Kidney (tissue), 14 donors: Measurements from ENCODE around the gene UNC13B. TPM values are rescaled to one million over a fixed set of nuclear protein-coding genes. Genes with fewer than 3 reads are reported as not detected.

Experiments used
- DNase-seq, 5 donors: peaks; one replicate each; pipeline ENCODE4 v3.0.0-alpha.2; 2013 to 2020
- FAIRE-seq: peaks from 2 replicates; lab custom pipeline; 2012; peaks lifted over from hg19 to GRCh38; lab: Jason Lieb, UNC
- H3K27ac ChIP-seq, 2 donors: one replicate each; pipeline ENCODE4 v1.7.0; 2013; ENCODE audit warnings: low read depth in 2 of 2, low read length in 2 of 2, inconsistent platforms in 1 of 2
- H3K27me3 ChIP-seq: one replicate; pipeline ENCODE4 v1.7.1; 2013; ENCODE audit warnings: low read length, inconsistent platforms; ENCODE audit not compliant: control insufficient read depth, insufficient read depth
- H3K36me3 ChIP-seq, 3 donors: one replicate each; pipeline versions ENCODE4 v1.7.0 to v1.7.1; 2013; ENCODE audit warnings: low read length in 3 of 3, control low read depth in 1 of 3, inconsistent platforms in 1 of 3; ENCODE audit not compliant: insufficient read depth in 3 of 3, control insufficient read depth in 2 of 3
- H3K4me1 ChIP-seq, 3 donors: one replicate each; pipeline versions ENCODE4 v1.7.0 to v1.7.1; 2013; ENCODE audit warnings: low read length in 3 of 3, inconsistent platforms in 1 of 3, low read depth in 1 of 3; ENCODE audit not compliant: control insufficient read depth in 2 of 3, insufficient read depth in 2 of 3
- H3K4me3 ChIP-seq, 3 donors: one replicate each; pipeline versions ENCODE4 v1.7.0 to v1.8.1; 2013; ENCODE audit warnings: low read length in 3 of 3, control low read depth in 1 of 3, inconsistent platforms in 1 of 3
- H3K9ac ChIP-seq, 3 donors: one replicate each; pipeline versions ENCODE4 v1.7.0 to v1.7.1; 2013; ENCODE audit warnings: low read length in 3 of 3, control low read depth in 1 of 3, inconsistent platforms in 1 of 3
- H3K9me3 ChIP-seq, 3 donors: one replicate each; pipeline versions ENCODE4 v1.7.0 to v1.7.1; 2013; ENCODE audit warnings: low read length in 3 of 3, control low read depth in 1 of 3, inconsistent platforms in 1 of 3; ENCODE audit not compliant: control insufficient read depth in 2 of 3, insufficient read depth in 1 of 3
- intact Hi-C: fragments of 100-400 bp; cut with DNase I; formaldehyde crosslinking; loops from one replicate; pipeline ENCODE4 v1.11.1; 2022
- polyA plus RNA-seq: library from polyadenylated mRNA; stranded (reverse); fragments of 350-450 nt; fragmentation: Illumina TruSeq; extraction: RNeasy Lipid Tissue Mini Kit (QIAGEN cat#74804); gene quantifications from one replicate; pipeline ENCODE4 v1.2.3, GENCODE V29; 2014; ENCODE audit warnings: low read depth, low replicate concordance; ENCODE audit not compliant: insufficient read depth
- total RNA-seq: library from RNA; stranded (reverse); fragmentation: NEBNext Ultra II Directional; extraction: Animal tissue kit (Norgen Biotek cat#: 25700); gene quantifications from one replicate; pipeline ENCODE4 v1.2.1, GENCODE V29; 2021
- TF ChIP-seq, protein P1 (sequence below): IDR thresholded peaks from 3 replicates; pipeline ENCODE4 v1.5.1; 2012; ENCODE audit warnings: mild to moderate bottlenecking, moderate library complexity, borderline replicate concordance; ENCODE audit not compliant: insufficient read depth; ENCODE audit errors: extremely low read depth
- donor health status: control.
- donor health status: control.
- donor health status: control.
- donor health status: control.
- donor health status: control.
- donor health status: DM: yes; HTN: yes; CAD: no.
- donor health status: Normal renal cell carcinoma (clear cell type).

The UNC13B gene
- total and polyA plus RNA-seq, 2 donors from 2014 or later, result 20.8 to 43.6 TPM

DNA sequence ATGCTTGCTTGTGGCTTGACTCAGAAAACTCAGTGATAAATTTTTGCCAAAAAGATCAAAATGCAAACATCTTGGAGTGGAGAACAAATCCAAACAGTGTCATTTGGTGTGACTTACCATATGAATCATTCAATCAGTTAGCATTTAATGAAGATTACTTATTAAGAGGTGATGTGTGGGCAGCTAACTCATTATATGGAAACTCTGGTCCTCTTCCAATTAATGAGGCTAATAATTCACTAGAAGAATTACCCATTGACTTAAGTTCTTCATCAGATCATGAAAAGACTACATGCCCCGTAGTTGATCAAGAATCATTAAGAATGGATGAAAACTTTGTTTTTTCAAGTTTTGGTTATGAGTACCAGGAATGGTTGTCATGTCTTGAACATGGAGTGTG, 141.8 kb downstream of the UNC13B start:
- H3K9ac ChIP-seq, result no peak overlapping the region
- TF ChIP-seq, protein P1, sequence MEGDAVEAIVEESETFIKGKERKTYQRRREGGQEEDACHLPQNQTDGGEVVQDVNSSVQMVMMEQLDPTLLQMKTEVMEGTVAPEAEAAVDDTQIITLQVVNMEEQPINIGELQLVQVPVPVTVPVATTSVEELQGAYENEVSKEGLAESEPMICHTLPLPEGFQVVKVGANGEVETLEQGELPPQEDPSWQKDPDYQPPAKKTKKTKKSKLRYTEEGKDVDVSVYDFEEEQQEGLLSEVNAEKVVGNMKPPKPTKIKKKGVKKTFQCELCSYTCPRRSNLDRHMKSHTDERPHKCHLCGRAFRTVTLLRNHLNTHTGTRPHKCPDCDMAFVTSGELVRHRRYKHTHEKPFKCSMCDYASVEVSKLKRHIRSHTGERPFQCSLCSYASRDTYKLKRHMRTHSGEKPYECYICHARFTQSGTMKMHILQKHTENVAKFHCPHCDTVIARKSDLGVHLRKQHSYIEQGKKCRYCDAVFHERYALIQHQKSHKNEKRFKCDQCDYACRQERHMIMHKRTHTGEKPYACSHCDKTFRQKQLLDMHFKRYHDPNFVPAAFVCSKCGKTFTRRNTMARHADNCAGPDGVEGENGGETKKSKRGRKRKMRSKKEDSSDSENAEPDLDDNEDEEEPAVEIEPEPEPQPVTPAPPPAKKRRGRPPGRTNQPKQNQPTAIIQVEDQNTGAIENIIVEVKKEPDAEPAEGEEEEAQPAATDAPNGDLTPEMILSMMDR, result no peak
- H3K27me3 ChIP-seq, result no peaks in the 10 kb centered on the region
- H3K27ac ChIP-seq, result no peak overlapping the region
- DNase-seq (no peak), FAIRE-seq (peak; percentile 37)
- peaks cover 0 to 3% (median 0%) of the 10 kb centered on the region in 3 donors for H3K4me1 ChIP-seq
- no peak overlapping the region for H3K4me3 ChIP-seq
- no peaks in the 10 kb centered on the region for H3K36me3 ChIP-seq
- intact Hi-C loops, result no loop called here
- no peaks in the 10 kb centered on the region for H3K9me3 ChIP-seq

DNA sequence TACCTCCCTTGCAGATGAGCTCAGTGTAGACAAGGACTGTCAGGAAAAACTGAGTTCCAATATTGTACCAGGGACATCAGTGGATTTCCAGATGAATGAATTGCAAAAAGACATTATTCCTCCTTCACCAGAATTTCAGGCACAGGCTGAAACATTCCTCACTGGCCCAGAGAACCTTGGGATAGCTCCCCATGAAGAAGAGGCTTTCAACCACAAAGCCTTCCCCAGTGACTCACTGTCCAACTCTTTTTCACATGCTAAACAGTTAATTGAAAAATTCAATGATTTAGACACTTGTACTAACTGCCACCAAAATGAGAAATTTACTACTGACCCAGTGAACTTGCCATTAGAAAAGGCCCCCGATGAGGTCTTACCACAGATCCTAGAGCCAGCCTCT, 144.5 kb downstream of the UNC13B start:
- Histone ChIP-seq H3K36me3 (peaks cover 0 to 4% (median 0%) of the 10 kb centered on the region in 3 donors), H3K9me3 (no peaks in the 10 kb centered on the region), H3K9ac (no peak overlapping the region), H3K4me1 (peaks cover 0 to 6% (median 6%) of the 10 kb centered on the region in 3 donors), H3K27ac (no peak overlapping the region), H3K27me3 (no peaks in the 10 kb centered on the region), H3K4me3 (no peak overlapping the region)
- FAIRE-seq (no peak), DNase-seq (no peak)
- intact Hi-C loops, result no loop called here
- TF ChIP-seq, protein P1, result no peak

DNA sequence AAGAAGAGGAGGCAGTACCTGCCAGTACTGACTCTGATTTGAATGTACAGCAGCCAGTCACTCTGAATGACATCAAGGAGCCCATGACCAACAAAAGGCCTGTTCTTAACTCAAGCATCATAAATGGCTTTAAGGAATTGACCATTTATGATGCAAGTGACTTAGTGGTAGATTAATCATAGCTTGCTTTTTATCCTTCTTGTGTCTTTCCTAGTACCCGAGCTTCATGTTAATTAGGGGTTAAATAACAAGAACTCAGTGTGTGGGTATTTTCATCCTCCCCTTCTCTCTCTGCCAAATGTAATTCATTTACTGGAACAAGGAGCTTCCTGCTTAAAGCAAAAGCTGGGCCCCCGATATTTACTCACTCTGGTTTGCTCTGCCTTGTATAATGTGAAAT, 146.5 kb downstream of the UNC13B start:
- intact Hi-C loops, result no loop called here
- FAIRE-seq, result no peak
- peak in 2 of 5 donors; percentile 10 to 18 for DNase-seq
- no peak overlapping the region for H3K27ac ChIP-seq
- H3K4me1 ChIP-seq, result peaks cover 0 to 10% (median 7%) of the 10 kb centered on the region in 3 donors
- no peak overlapping the region for H3K9ac ChIP-seq
- H3K36me3 ChIP-seq, result peaks cover 0 to 4% (median 0%) of the 10 kb centered on the region in 3 donors
- no peak overlapping the region for H3K4me3 ChIP-seq
- no peaks in the 10 kb centered on the region for H3K9me3 ChIP-seq
- TF ChIP-seq, protein P1, result no peak
- H3K27me3 ChIP-seq, result no peaks in the 10 kb centered on the region
